NOMO-1 (cell line): ENCODE measurements around the gene COL18A1.
A peak's percentile ranks its signal among the peaks of the same experiment; 100 is the strongest.

ENCODE experiments used
- DNase-seq, 2 experiments: peaks; one replicate each; lab custom pipeline; 2025; ENCODE audit not compliant: unreplicated experiment in 2 of 2; lab: John Stamatoyannopoulos, UW

COL18A1 gene

DNA sequence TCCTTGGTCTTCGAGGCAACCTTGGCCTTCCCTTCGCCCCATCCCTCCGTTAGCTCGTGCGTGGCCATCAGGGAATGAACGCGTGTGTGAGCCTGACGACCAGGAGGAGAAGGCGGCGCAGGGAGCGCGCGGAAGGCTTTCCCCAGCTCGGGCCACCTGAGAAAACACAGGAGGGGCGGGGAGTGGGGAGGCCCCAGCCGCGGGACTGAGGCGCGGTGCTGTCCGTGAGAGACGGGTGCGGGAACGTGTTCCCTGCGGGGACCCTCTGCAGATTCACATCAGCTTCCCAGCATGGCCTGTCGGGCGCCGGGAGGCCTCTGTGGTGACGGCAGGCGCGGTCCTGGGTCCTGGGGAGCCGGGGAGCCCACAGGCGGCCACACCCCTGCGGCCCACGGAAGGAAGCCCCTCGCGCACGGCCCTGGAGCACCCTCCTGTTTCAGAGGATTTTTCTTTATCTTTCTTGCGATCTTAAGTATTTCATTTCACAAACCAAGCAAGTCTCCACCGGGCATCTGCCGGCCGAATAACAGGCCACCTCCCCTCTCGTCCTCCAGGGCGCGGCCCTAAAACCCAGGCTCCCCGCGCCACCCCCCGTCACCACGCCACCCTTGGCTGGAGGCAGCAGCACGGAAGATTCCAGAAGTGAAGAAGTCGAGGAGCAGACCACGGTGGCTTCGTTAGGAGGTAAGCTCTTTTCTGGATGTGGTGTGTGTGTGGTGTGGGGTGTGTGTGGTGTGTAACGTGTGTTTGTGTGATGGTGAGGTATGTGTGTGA is 71.0 kb downstream of the COL18A1 start:
- DNase-seq: no peak

DNA sequence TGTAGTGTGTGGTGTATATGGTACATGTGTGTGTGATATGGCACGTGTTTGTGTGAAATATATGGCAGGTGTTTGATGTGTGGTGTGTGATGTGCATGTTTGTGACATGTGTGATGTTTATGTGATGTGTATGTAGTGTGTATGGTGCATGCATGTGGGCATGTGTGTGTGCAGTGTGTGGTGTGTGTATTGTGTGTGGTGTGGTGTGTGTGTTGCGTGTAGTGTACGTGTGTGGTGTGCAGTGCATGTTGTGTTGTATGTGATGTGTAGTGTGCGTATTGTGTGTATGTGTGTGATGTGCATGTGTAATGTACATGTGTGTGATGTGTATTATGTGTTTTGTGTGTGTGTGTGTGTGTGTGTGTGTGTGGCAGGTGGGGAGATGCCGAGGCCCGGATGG is 71.6 kb downstream of the COL18A1 start:
- DNase-seq: no peak

DNA sequence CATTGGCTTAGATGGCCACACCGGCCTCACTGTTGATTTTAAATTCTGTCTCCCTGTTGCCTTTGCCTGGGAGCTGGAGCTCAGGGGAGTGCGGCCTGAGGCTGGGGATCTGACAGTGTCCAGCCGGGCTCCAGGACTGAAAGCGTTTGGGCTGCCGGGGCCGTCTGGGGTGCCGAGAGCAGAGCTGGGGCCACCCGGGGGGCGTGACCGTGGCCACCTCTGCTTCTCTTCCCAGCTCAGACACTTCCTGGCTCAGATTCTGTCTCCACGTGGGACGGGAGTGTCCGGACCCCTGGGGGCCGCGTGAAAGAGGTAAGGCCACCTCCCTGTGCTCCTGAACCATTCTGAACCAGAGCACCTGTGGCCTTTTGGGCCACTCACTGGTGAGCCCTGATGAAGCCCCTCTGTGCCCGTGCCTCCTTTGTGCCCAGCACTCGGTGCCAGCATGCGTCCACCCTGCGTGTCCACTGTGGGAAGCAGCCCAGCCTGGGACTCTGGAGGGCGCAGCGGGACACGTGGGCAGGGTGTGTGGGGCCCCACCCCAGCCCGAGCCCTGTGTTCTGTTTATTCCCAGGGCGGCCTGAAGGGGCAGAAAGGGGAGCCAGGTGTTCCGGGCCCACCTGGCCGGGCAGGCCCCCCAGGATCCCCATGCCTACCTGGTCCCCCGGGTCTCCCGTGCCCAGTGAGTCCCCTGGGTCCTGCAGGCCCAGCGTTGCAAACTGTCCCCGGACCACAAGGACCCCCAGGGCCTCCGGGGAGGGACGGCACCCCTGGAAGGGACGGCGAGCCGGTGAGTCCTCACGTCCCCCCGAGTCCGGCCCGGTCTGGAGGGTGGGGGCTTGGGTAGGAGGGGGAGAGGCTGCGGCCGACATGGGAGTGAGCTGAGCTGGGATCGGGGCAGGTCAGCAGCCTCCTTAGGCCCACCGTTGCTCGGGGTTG is 72.5 kb downstream of the COL18A1 start:
- DNase-seq: no peak

DNA sequence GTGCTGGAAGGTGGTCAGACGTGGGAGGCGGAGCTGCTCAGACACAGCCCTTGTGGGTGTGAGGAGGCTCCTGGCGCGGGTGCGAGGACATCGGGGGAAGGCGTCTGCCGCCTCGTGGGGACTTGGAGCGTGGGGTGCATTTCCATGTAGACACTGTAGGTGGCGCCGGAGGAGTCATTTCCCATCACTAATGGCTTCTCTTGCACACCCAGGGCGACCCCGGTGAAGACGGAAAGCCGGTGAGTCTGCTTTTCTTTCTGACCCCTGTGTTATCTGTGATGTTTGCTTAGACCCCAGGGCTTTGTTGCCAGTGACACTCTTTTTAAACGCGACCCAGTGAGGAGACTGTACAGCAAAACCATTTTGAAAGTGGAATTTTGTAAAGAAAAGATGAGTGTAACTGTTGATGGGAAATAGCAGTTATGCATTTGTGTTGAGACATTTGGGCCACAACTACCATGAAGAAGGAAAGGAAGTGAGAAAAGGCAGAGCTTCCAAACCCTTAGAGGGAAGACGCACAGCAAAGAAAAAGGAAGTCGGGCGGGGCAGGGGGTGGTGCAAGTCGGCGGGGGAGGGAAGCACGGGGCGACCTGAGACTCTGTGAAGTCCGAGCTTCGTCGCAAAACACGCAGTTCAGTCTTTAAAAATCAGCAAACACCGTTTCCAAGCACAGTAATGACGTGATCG is 73.3 kb downstream of the COL18A1 start:
- DNase-seq: peak; percentile 72 to 88

DNA sequence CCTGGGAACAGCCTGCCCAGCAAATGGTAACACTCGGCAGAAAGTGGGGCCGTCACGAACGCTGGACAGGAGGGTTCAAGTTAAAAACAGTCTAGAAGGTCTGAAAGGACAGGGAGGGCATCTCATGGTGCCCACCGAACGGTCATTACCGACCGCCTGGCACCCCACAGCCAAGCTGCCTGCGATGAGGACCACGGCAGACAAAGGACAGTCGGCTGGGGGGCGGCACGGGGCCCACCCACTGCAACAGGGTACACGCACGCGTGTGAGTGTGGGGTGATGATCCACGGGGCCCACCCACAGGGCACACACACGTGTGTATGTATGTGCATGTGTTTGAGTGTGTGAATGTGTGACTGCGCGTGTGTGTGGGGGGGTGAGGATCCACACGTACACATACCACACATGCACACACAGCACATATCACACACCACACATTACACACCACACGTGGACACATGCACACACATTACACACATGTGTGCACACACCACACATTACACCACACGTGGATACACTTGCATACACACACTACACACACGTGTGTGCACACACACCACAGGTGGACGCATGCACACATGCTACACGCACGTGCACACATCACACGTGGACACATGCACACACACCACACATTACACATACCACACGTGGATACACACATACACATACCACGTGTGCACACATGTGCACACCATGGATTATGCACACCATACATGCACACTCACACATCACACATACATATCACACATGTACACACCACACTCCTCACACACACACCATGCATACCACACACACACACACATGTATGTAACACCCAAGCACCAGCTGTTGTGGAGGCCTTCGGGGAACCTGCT is 74.1 kb downstream of the COL18A1 start:
- DNase-seq: no peak

DNA sequence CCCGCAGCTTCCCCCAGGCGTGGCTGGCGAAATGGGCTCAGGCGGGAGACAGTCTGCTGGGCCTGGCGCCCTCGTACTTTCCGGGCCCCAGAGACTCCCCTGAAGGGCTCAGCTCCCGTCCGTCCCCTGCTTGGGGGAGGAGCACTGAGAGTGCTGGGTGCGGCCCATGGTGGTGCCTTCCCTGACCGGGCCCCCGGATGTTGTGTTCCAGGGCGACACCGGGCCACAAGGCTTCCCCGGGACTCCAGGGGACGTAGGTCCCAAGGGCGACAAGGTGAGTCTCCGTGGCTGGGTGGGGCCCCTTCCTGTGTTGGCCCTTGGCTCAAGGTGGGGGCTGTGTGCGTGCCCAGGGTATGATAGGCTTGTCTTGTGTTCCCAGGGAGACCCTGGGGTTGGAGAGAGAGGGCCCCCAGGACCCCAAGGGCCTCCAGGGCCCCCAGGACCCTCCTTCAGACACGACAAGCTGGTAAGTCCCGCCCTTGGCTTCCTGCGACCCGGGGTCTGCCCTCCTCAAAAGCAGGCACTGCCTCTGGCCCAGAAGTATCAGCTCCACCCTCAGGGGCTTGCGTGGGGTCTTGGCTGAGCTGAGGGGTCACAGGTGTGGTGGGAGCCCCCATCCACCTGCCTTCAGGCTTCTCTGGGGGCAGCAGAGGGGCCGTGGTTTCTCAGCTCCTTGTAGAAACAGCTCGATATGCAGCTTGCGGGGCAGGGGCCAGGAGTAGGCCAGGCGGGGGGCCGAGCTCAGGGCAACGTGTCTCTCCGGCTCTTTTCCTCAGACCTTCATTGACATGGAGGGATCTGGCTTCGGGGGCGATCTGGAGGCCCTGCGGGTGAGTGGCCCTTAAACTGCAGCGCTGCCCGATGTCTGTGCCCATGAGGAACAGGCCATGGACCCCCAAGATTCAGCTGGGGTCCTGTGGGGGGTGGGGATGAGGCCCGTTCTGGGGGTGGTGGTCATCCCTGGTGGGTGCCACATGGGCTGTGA is 75.0 kb downstream of the COL18A1 start:
- DNase-seq: no peak

DNA sequence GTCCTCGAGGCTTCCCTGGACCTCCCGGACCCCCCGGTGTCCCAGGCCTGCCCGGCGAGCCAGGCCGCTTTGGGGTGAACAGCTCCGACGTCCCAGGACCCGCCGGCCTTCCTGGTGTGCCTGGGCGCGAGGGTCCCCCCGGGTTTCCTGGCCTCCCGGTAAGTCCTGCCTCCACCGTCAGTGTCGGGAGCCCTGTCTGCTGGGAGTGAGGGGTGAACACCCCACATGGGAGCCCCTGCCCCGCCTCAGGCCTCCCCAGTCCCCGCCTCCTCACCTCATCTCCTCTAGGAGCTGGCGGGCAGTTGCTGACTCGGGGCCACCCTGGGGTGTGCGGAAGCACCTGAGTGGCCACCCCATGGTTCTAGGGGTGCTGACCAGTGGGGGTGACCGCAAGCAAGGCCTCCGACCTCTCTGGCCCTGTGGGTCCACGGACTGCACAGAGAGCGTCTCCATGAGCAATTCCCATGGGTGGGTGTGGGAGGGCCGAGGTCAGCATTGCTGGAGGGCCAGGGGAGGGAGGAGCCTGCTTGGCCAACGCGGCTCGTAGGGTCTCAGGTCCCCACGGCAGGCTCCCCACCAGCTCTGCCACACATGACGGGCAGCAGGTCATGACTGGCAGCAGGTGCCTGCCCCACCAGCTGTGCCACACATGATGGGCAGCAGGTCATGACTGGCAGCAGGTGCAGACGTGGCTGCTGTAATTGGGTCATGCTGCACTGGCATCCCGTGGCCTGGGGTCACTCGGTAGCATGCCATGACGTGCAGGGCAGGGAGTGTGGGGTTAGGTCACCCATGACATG is 75.9 kb downstream of the COL18A1 start:
- DNase-seq: no peak

DNA sequence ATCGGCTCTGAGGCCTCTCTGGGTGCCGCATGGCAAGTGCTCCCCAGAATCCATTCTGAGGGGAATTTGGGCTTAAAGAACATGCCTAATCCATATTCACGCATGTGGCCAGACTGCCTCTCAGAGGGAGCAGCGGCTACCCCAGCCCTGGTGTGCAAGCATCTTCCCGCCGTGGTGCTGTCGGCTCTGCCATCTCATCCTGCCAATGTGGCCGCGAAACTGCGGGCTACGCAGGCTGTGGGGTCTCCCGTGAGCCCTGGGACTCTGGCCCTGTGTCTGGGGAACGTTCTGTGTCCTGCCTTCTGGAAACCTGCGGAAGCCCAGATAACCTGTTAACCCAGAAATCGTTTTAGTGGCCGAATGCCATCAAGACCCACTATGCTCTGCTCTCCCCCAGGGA is 76.6 kb downstream of the COL18A1 start:
- no peak for DNase-seq

DNA sequence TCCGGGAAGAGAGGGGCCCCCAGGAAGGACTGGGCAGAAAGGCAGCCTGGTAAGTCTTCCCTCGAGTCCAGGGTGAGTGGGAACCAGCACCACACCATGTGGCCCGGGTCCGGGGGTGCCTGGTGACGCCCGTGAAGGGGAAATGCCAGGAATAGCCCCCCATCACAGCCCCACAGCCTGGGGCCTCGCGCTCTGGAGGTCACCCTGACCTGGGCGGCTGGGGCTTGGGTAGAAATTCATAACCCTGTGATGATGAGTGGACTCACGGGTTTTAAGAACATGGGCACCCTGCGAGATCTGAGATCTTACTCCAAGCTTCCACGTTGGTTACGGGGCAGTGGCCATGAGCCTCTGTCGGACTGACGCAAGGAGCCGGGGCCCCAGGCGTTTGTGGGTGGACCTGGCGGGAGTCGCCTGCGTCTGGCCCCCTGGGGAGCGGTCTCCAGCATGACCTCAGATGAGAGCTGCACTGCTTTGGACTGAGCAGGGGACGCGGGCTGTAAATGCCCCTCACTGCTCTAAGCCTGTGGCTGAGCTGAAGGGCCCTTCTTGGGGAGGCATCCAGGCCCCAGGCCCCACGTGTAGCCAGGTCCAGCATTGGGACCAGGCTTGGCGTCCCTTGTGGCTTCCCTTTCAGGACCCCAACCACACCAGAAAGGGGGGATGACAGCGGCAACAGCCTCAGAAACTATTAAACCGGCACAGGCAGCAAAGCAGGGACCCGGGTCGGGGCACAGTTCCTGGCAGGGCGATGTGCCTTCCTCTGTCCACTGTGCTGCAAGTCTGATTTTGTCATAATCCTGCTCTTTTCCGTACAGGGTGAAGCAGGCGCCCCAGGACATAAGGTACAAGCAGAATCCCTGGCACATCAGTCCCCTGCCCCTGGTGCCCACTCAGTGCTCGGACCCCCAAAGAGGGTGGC is 77.3 kb downstream of the COL18A1 start:
- no peak for DNase-seq

DNA sequence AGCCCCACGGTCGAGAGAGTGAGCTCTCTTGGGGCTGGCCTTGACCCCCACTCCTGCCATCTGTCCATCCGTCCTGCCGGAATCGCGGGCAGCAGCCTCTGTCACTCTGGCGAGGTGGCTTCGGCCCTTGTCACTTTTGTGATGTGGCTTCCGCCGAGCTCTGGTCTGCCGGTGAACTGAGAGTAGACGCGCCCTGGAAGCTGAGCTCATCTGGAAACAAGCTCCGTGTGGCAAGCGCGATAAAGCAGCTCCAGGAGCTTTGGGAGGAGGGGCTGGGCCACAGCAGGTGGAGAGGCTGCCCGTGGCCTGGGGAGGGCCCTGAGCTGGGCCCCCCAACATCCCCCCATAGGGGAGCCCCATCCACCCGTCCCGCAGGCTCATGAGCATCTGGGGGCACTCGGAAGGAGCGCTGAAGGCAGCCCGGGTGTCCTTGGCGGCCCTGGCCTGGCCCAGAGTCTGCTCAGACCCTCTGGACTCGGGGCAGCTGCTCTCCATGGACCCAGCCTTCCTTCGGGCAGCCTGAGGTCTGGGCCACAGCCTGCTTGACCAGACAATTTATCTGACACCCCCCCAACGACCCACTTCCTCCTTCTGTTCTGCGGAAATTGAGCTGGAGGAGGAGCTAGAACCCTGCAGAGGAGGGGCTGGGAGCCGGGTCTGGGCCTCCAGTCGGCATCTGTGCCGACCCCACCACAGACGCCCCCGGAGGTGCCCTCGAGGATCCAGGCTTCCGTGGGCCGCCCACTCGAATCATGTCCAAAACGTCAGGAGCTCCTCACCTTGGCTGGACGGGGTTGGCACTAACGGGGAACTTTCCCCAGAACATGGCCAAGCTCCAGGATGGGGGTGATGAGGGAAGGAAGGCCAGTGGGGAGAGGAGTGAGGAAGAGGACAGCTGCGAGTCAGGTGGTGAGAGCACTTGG is 78.2 kb downstream of the COL18A1 start:
- DNase-seq: peak; percentile 44 to 55

DNA sequence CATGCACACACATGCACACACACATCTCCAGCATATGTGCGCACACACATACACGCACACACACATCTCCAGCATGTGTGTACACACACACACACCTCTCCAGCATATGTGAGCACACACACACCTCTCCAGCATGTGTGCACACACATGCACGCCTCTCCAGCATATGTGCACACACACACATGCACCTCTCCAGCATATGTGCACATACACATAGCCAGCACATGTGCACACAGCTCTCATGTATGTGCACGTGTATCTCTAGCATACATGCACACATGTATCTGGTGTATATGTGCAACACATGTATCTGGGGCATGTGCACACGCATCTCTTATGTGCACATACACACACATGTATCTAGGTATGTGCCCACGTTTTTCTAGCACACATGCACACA is 79.4 kb downstream of the COL18A1 start:
- DNase-seq: no peak

DNA sequence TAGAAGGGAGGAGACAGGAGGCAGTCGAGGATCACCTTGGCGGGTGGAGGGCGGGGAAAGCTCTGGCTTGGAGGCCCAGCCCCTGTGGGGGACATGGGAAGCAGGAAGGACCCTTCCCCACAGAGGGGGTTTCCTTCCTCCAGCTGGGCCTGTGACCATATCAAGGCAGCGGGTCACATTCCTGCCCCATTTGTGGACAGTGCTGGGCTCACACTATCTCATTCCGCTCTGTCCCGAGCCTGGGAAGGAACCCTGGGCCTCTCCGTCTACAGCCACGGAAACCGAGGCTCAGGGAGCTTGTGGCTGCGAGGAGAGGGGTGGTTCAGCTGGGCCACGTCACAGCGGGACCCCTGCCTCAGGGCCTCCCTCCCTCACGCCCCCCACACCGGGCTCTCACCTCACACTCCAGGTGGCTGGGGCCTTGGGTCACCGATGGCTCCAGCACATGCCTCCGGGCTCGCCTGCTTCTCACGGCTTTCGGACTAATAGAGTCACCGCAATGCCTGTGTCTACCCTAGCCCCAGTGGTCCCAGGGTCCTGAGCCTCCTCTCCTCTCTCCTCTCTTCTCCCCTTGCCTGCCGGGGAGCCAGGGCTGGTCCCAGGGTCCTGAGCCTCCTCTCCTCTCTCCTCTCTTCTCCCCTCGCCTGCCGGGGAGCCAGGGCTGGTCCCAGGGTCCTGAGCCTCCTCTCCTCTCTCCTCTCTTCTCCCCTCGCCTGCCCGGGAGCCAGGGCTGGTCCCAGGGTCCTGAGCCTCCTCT is 80.9 kb downstream of the COL18A1 start:
- DNase-seq: no peak

DNA sequence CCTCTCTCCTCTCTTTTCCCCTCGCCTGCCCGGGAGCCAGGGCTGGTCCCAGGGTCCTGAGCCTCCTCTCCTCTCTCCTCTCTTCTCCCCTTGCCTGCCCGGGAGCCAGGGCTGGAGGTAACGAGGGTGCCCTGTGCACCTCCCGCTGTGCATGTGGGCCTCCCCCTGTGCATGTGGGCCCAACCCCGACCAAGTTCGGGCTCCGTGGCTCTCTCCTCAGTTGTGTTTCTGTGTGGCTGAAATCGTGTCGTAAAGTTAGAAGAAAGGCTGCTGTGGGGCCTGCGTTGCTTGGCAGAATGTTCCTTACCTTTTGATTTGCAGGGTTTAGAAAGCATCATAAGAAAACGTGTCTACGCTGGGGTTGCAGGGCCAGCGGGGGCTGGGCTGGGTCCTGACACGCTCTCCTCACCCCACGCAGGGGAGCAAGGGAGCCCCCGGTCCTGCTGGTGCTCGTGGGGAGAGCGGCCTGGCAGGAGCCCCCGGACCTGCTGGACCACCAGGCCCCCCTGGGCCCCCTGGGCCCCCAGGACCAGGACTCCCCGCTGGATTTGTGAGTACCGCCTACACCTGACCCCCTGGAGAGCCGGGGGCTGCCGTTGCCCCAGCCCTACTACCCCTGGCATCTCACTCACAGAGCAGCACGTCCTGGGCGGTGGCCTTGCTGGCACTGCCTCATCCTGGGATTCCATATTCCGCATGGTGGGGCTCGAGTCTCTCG is 81.6 kb downstream of the COL18A1 start:
- no peak for DNase-seq

DNA sequence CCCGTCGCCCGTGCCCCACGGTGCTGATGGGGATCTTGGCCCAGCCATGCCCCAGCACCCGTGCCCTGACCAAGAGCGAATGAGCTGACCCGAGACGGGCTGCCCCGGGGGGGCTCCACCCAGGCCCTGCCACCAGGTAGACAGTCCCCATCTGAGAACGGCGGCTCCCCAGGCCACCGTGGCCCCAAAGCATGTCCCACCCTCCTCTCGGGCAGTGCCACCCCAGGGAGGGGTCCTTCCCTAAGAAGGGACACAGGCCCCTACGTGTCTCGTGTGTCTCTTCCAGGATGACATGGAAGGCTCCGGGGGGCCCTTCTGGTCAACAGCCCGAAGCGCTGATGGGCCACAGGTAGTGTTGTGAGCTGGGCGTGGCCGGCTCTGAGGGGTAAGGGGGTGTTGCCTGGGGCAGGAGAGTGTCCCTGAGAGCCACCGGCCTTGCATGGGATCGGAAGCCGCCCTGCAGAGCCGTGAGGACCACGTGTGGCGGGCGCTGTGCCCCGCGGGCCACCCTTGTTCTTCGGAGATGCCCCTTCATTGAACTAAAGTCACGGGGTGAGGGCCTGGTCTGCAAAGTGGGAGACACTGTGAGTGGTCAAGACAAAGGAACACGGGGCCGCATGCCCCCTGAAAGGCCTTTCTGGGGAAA is 82.3 kb downstream of the COL18A1 start:
- DNase-seq: no peak
